ENCODE measurements around the gene KCNK7. TPM values are rescaled to one million over a fixed set of nuclear protein-coding genes. Genes with fewer than 3 reads are reported as not detected.

The KCNK7 gene
- total RNA-seq, 1 donor from 2014 or later = not detected

DNA sequence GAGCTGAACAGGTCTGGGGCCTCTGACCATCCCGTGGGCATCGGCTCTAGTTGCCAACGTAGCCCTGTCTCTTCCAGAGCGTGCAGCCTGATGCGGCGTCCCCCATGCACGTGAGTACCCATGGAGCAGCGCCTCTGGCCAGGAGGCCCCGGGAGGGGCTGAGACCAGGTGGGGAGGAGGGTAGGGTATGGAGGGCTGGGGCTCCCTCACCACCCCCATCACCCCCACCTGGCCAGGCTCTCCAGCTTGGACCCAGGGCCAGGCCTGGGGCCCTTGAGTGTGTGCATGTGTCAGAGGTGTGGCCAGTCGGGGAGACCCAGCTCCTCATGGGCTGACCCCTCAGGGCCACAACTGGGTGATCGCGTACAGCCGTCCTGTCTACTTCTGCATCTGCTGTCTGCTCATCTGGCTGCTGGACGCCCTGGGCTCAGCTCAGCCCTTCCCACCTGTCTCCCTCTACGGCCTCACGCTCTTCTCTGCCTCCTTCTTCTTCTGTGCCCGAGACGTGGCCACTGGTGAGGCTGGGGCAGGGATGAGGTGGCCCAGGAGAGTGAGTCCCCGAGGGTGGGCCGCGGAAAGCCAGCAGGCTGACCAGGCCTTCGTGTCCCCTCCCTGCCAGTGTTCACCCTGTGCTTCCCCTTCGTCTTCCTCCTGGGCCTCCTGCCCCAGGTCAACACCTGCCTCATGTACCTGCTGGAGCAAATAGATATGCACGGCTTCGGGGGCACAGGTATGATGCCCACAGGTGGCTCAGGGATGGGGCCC, 28.4 kb upstream of the KCNK7 start:
- Histone ChIP-seq H3K9me3 (no peaks in the 10 kb centered on the region), H3K27me3 (no peaks in the 10 kb centered on the region), H3K4me3 (no peak overlapping the region), H3K36me3 (peaks cover 87 to 94% of the 10 kb centered on the region in 2 donors), H3K4me1 (no peaks in the 10 kb centered on the region), H3K27ac (no peak overlapping the region)
- no peak for DNase-seq (ENCODE audit: low spot score in 2 of 2)
- intact Hi-C loops (cut with DNase I) = no loop called here
- no peak for TF ChIP-seq CTCF (IDR thresholded peaks at IDR 0.05)

DNA sequence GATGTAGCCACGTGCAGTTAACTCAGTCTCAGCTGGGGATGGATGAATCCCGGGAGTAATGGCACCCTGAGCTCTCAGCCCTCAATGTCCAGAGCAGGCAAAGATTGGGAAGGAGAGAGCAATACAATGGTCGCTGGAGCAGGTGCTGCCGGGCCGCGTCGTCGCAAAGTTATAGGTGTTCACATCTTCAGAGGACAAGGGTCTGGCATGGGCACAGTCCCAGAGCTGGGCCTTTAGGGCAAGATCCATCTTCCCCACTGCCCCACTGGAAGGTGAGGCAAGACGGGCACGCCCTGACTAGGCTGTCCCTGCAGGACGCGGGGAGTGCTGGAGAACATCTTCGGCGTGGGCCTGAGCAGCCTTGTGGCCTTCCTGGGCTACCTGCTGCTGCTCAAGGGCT, 27.6 kb upstream of the KCNK7 start:
- intact Hi-C loops (cut with DNase I) = no loop called here
- Histone ChIP-seq H3K9me3 (no peaks in the 10 kb centered on the region), H3K4me3 (no peak overlapping the region), H3K36me3 (peaks cover 87 to 94% of the 10 kb centered on the region in 2 donors), H3K27me3 (no peaks in the 10 kb centered on the region), H3K4me1 (no peaks in the 10 kb centered on the region), H3K27ac (no peak overlapping the region)
- no peak for DNase-seq (ENCODE audit: low spot score in 2 of 2)
- TF ChIP-seq CTCF (IDR thresholded peaks at IDR 0.05) = no peak

DNA sequence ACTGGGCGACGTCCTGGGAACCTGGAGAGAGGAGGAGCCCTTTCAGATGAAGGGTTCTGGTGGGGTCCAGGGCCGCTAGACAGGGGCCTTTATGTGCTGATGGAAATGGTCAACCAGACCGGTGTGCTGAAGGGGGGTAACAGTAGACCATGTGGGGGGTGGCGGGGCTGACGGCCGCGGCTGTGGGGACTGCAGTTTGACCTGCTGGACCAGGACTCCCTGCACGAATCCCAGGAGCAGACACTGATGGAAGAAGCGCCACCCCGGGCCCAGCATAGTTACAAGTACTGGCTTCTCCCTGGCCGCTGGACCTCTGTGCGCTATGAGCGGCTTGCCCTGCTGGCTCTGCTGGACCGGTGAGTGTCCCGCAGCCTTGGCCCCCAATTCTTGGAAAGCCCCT, 26.4 kb upstream of the KCNK7 start:
- Histone ChIP-seq H3K4me3 (no peak overlapping the region), H3K4me1 (peaks cover 1 to 5% of the 10 kb centered on the region in 2 donors), H3K27ac (no peak overlapping the region), H3K36me3 (peaks cover 87 to 94% of the 10 kb centered on the region in 2 donors), H3K9me3 (no peaks in the 10 kb centered on the region), H3K27me3 (no peaks in the 10 kb centered on the region)
- intact Hi-C loops (cut with DNase I) = no loop called here
- DNase-seq (ENCODE audit: low spot score in 2 of 2) = no peak
- TF ChIP-seq CTCF (IDR thresholded peaks at IDR 0.05) = no peak

DNA sequence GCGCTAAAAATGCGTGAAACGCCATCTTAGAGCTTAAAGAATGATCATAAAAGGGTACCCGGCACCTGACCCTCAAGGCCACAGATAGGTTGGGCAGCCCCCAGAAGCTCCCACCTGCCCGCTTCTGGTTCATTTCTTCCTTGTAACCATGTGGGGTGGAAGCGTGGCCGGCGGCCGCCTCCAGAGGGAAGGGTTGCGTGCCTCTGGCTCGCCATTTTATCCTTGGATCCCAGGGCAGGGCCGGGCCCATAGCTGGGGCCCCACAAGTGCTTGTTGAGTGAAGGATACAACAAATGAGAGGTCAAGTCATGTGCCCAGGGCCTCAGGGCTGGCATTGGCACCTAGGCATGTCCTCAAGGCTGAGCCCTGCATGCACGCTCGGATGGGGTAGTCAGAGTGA, 25.9 kb upstream of the KCNK7 start:
- H3K36me3 ChIP-seq = peaks cover 83 to 89% of the 10 kb centered on the region in 2 donors
- DNase-seq (ENCODE audit: low spot score in 2 of 2) = no peak
- no peak overlapping the region for H3K27ac ChIP-seq
- no peaks in the 10 kb centered on the region for H3K27me3 ChIP-seq
- peaks cover 7 to 10% of the 10 kb centered on the region in 2 donors for H3K4me1 ChIP-seq
- no peaks in the 10 kb centered on the region for H3K9me3 ChIP-seq
- no peak for TF ChIP-seq CTCF (IDR thresholded peaks at IDR 0.05)
- H3K4me3 ChIP-seq = no peak overlapping the region
- intact Hi-C loops (cut with DNase I) = no loop called here

- no peak for TF ChIP-seq CTCF (IDR thresholded peaks at IDR 0.05)
- Histone ChIP-seq H3K27ac (no peak overlapping the region), H3K27me3 (no peaks in the 10 kb centered on the region), H3K36me3 (peaks cover 76 to 81% of the 10 kb centered on the region in 2 donors), H3K4me1 (peaks cover 11 to 13% of the 10 kb centered on the region in 2 donors), H3K9me3 (no peaks in the 10 kb centered on the region), H3K4me3 (no peak overlapping the region)
- DNase-seq (ENCODE audit: low spot score in 2 of 2) = no peak
- intact Hi-C loops (cut with DNase I) = no loop called here
Observed at GRCh38 chr11:65620666-65621065, 25.1 kb upstream of the KCNK7 start.
